LNCAP (cell line): Measurements from ENCODE around the gene EIF5B.

ENCODE experiments used
- TF ChIP-seq, protein P1 (sequence below): fragments of 450-650 bp; IDR thresholded peaks from 2 replicates; pipeline ENCODE4 v1.5.1; 2017; ENCODE audit warnings: mild to moderate bottlenecking

Gene EIF5B

DNA sequence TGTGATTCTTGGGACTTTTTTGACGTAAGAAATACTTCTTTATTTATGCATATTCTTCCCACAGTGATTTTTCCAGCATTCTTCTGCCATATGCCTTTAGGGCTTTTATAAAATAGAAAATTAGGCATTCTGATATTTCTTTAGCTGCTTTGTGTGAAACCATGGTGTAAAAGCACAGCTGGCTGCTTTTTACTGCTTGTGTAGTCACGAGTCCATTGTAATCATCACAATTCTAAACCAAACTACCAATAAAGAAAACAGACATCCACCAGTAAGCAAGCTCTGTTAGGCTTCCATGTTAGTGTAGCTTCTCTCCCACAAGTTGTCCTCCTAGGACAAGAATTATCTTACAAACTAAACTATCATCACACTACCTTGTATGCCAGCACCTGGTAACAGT, 62.6 kb downstream of the EIF5B start:
- TF ChIP-seq, protein P1, sequence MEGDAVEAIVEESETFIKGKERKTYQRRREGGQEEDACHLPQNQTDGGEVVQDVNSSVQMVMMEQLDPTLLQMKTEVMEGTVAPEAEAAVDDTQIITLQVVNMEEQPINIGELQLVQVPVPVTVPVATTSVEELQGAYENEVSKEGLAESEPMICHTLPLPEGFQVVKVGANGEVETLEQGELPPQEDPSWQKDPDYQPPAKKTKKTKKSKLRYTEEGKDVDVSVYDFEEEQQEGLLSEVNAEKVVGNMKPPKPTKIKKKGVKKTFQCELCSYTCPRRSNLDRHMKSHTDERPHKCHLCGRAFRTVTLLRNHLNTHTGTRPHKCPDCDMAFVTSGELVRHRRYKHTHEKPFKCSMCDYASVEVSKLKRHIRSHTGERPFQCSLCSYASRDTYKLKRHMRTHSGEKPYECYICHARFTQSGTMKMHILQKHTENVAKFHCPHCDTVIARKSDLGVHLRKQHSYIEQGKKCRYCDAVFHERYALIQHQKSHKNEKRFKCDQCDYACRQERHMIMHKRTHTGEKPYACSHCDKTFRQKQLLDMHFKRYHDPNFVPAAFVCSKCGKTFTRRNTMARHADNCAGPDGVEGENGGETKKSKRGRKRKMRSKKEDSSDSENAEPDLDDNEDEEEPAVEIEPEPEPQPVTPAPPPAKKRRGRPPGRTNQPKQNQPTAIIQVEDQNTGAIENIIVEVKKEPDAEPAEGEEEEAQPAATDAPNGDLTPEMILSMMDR: no peak

DNA sequence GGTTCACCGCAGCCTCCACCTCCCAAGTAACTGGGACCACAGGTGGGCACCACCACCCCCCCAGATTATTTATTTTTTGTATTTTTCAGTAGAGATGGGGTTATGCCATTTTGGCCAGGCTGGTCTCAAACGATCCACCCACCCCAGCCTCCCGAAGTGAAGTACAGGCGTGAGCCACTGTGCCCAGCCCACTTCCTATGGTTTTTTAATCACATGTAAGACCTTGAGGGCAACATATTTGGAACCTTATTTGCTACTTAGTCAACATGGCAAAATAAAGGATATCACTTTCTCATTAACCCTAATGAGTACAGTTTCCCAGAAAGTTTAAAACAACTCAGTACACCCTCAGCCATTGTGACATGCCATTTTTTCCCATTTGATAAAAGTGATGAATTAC, 64.7 kb downstream of the EIF5B start:
- TF ChIP-seq, protein P1: no peak

DNA sequence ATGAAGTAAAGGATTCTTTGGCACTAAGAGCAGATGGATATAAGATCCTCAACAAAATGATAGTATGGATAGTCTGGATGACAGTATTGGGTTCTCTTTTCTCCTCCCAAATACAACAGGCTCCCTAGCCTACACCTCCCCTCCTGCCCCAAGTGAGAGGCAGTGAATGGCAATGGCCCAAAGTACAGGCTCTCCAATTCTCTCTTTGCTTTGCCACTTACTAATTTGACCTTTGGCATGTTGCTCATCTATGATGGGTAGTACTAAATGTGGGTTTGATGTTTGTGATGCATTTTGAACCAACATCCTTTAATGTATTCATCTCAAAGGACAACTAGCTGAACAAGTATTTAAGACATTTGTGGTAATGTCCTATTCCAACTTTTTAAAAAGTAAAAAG, 65.9 kb downstream of the EIF5B start:
- TF ChIP-seq, protein P1: no peak

DNA sequence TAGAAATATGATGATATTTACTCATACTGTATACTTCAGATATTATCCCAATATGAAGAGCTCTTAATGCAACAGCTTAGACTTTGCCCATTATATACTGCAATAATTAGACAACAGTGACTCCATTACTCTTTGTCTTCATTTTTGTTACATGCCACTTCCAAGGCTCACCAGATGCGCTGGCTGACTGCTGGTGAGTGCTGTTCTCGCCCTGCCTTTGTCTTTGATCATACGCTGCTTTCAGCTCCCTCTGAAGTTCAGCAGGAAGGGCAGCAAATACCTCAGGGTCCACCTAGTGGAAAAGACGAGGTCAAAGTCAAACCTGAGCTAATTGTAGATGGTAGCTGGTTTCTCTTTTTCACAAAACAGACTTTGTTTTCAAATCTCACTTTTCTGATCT, 66.3 kb downstream of the EIF5B start:
- TF ChIP-seq, protein P1: peak; percentile 20; the same call in 1 of the 2 replicates

DNA sequence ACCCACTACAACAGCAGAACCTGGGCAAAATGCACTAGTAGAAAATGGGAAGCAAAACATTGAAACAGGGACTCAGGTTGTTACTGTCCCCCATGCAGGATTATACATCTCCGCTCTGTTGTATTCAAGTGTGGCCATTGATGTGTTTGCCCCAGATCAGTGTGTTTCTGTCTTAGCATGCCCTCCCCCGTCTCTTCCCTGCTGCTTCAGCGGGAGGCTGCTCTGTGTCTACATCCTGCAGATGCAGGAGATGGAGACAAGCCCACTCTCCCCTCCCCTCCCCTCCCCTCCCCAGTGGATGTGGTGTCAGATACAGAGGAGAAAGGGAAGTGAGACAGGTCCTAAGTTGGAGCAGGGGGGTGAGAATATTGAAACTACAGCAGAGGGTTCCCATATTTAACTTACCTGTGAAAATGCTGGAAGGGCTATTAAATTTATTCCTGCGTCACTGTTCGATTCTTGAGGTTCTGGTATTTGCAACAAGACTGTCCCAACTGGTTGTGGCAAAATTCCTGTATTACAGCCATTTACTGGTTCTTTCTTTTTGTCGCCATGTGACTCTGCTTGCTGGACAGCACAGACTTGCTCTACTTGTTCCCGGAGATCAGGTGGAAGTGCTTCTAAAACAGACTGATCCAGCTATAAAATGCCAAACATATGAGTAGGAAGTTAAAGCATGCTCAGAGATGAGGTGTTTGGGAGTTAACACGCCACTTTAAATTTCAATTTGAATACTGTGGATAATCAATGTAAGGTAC, 67.0 kb downstream of the EIF5B start:
- TF ChIP-seq, protein P1: no peak

DNA sequence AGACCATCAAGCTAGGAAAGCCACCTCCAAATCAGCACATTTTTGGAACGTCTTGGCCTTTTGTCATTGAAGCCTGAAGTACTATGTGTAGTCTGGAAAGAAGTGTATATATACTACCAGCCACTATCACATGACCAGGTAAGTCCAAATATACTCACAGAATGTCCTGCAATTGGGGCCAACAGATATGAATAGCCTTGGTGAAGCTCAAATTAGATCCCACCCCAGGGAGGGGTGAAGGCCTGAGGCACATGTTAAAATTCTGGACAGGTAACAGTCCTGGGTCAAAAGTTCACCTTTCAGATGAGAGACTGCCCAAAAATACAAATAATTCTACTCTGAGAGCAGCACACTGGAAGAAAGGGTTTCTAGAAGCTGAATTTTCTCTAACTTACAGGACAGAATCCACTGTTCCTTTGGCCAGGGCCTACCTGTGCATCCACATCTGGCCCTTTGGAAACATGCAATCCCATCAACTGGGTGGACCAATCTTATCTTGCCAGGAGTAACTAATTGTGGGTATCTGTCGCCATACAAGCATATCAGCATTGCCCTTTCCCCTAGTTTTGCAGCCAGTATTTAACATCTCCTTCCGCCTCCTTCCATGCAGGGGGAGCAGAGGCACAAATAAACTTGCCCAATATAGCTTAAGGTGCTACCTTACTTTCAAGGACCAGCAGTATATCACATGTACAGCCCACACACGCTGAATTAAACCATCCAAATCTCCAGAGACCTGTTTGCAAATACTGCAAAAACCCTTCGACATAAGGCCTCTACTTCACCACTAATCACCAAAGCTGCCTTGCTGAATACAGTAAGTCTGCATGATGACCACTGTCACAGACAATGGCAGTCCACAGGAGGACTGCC, 67.8 kb downstream of the EIF5B start:
- TF ChIP-seq, protein P1: no peak

DNA sequence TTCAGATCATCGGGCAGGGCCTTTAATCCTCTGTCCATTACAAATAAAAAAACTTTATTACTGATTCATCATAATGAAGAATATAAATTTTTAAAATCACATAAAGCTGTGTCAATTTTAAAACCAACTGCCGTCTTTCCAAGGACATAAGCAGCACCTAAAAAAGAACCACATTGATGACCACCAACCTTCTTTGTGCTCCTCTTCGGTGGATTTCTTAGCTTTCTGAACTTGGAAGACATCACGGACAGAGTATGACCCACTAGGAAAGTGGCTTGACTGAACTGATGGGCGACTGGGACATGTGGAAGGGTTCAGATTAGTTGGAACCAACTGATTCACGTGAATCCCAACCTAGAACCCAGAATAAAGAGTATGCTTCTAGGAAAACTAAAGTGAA, 68.9 kb downstream of the EIF5B start:
- TF ChIP-seq, protein P1: no peak
